NCI-H2029 (cell line): ENCODE data around the gene SLC6A9.

Source experiments
- DNase-seq: peaks from one replicate; lab custom pipeline; 2025; lab: John Stamatoyannopoulos, UW

Gene SLC6A9

DNA sequence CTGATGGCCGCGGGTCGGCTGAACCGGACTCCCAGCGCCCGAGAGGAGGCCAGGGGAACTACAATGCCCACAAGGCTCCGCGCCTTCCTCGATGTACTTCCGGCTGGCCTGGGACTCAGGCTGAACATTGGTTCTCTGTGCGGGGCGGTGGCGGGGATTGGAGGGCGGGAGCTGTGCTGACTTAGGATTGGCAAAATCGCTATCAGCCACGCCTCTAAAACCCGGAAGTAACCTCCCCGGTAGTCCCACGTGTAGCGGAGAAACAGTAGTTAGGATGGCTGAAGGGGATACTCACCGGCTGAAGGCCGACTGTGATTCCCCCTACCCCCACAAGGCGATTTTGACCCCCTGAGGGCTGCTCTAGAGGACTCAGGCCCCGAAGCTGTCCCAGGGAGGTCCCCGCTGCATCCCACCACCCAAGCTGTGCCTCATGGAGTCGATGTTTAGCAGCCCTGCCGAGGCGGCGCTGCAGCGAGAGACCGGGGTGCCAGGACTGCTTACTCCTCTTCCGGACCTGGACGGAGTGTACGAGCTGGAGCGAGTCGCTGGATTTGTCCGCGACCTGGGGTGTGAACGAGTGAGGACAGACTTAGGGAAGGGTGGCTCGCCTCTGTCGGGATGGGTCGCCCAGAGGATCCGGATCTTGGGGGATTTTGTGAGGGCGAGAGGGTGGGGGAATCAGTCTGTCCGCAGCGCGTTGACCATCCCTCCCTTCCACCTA lies 61.4 kb downstream of the SLC6A9 start, which contains the start of gene DPH2:
Gene DPH2, plus strand, starts transcription at position 265 of the 721 bp plus-strand sequence. Its CDS starts 166 bp downstream, at position 431.
- DNase-seq, result peak; percentile 100

DNA sequence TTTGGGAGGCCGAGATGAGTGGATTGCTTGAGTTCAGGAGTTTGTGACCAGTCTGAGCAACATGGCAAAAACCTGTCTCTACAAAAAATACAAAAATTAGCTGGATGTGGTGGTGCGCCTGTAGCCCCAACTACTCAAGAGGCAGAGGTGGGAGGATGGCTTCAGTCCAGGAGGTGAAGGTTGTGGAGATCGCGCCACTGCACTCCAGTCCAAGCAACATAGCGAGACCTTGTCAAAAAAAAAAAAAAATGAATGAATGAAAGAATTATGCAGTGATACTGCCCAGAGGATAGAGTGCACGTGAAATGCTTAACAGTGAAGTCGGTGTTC lies 61.9 kb downstream of the SLC6A9 start:
- no peak for DNase-seq

DNA sequence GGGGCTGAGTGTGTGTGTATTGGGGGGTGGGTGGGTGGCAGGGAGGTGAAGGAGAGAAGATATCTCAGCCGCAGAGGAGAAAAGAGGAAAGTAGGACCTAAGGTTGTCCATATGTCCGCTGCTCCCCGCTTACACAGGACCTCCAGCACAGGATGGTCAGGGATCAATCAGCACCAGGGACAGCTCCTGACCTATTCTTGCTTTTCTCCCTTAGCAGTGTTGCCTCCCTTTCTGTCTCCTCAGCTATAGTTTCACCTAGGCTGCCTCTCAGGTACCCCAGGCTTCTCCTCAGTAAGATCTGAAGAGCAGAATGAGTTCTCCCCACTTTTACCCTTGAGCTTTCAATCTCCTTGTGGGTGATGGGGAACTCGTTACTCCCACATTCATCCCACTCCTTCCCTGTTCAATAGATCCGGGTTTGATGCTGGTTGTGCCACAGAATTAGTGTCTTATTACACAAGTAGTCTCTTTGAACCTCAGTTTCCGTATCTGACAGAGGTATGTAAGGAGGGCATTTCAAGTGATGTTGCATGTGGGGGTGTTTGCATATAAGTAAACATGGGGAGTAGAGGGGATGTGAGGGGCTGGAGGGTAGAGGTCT lies 62.8 kb downstream of the SLC6A9 start:
- DNase-seq, result no peak

DNA sequence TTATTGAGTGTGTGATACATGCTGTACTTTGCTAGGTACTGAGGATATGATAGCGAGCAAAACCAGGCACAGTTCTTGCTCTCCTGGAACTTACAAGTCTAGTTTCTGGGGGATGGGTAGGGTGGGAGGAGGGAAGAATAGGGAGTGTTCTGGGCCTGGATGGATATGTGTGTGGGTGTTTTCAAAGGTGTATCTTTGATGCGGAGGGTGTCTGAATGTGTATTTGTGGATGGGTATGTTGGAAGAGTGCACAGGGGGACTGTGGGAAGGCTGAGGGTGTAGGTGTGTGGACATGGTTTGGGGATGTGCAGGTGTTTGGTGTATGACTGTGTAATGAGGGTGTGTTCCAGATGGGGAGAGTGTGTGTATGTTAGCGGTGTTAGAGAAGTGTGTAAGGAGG lies 65.9 kb downstream of the SLC6A9 start:
- DNase-seq, result no peak

DNA sequence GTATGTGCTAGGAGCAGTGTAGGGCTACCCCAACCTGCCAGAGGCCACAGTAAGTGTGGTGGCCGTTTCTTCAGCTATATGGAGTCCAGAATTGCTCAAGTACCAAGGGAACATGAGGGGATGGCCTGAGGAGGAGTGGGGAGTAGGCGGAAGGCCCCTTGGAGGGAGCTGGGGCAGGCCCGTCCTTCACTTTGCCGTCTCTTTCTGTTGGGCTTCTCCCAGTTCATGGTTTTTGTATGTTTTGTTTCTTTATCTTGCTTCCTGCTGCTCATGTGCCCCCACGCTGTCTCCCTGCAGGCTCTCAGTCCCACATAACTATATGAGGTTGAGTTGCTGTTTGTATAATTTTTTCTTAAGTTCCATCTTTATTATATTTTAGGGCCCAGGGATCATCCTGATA lies 67.4 kb downstream of the SLC6A9 start:
- no peak for DNase-seq

DNA sequence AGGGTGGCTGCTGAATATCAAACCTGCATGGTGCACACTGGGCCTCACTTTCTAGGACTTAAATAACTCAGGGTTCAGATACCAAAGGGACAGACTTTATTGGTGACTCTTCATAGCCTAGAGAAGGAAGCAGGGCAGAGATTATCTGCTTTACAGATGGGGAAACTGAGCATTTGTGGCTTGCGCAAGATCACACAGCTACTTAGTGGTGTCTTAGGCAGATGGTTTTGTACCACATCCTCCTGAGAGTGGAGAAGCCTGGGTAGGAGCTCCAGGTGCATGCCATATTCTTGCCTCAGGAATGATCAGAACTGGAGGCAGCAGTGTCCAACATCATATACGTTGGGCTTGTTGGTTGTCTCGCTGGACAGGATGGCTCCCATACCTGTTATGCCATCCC lies 68.3 kb downstream of the SLC6A9 start:
- no peak for DNase-seq

DNA sequence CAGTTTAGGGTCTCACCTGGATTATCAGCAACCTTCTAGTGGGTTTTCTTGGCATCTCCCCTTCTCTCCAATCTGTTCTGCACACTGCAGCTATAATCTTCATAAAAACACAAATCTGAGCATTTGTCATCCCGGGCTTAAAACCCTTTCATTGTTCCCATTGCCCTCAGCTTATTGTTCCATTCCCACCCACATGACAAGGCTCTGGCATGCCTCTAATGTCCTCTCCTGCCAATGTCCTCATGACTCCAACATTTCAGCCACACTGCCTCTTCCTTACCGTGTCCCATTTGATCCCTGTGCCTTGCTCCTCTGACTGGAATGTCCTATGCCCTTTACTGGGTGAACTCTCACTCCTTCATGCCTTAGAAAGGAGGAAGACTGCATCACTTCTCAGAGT lies 68.9 kb downstream of the SLC6A9 start:
- no peak for DNase-seq

DNA sequence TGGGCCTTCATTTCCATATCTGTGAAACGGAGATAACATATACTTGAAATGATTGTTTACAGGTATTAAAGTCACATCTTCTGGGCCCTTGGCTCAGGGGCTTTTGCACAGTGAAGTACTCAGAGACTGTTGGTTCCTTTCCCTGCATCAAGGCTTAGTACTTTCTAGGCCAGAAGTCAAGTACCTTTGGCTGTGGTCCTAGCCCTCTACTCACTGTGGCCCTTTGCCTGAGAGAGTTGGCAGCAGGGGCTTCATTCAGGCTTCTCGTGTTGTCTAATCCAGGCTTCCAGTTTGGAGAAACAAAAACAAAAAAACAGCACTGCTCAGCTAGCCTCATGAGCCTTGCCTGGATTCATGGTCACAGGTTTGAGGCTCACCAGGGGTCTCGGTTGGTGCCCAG lies 69.6 kb downstream of the SLC6A9 start:
- DNase-seq, result no peak

DNA sequence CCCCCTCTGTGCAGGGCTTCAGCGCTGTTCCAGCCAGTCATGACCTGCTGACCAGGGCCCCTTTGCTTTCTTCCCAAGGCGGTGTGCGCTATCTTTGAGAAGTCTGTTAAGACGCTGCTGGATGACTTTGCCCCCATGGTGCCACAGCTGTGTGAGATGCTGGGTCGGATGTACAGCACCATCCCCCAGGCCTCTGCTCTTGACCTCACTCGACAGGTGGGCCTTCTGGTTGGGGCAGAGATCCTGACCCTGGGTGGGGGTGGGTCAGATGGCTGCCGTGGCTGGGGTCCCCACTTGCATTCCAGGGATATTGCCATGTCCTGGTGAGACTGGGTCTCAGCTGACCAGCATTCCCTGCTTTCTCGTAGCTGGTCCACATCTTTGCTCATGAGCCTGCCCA lies 70.5 kb downstream of the SLC6A9 start:
- DNase-seq, result no peak

DNA sequence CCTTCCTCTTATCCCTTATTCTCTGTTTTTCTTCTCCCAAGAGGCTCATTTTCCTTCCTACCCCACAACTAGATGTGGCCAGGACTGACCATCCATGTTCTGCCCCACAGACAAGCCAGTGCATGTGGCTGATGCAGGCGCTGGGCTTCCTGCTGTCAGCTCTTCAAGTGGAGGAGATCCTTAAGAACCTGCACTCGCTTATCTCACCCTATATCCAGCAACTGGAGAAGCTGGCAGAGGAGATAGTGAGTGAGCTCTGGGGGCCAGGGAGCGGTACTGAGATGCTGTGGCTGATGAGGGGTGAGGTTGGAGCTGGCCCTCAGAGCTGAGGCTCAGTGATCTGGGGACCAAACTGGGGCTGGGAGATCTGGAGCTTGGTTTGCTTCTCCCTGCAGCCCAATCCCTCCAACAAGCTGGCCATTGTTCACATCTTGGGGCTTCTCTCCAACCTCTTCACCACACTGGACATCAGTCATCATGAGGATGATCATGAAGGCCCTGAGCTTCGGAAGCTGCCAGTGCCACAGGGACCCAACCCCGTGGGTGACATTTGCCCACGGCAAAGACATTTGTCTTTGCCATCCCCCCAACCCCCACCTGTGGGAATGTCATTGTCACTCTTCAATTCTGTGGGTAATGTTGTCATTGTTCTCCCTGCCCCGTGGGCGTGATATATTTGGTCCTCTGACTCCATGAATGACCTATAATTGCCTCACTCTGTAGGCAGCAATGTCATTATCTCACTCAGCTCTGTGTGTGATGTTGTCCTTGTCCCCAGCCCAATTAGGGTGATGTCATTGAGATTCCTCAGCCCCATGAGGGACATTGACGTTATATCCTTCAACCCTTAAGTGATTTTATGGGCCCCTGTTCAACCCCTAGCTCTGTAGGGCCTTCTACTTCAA lies 72.7 kb downstream of the SLC6A9 start:
- no peak for DNase-seq

DNA sequence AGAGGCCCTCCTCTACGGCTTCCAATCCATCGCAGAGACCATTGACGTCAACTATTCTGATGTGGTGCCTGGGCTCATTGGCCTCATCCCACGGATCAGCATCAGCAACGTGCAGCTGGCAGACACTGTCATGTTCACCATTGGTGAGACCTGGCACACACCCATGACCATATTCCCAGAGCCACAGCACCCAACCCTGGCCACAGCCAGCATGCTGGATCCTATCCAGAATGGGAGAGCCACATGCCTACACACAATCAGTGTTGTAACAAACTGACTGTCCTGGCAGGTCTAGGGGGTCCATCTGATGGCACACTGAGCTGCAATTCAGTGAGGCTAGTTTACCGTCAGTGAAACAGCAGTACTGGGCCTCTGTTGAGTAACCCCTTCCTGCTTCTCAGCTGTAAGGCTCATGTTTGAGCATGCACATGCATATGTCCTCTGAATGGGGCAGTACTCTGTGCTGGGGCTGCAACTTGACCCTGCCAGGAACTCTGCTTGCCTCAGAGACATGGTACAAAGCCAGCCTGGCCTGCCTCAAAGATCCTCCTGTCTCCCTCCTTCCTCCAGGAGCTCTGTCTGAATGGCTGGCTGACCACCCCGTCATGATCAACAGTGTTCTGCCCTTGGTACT lies 73.7 kb downstream of the SLC6A9 start:
- DNase-seq, result no peak

DNA sequence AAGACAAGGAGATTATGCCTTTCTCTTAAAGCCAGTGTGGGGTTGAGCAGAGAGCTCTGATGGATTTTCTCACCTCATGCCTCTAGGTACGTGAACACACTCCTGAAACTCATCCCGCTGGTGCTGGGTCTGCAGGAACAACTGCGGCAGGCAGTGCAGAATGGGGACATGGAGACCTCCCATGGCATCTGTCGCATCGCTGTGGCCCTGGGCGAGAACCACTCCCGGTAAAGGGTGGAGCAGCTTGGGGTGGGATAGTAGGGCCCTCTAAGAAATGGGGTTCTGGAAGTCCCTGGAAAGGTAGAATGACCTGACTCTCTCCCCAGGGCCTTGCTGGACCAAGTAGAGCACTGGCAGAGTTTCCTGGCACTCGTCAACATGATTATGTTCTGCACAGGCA lies 75.0 kb downstream of the SLC6A9 start:
- DNase-seq, result no peak

DNA sequence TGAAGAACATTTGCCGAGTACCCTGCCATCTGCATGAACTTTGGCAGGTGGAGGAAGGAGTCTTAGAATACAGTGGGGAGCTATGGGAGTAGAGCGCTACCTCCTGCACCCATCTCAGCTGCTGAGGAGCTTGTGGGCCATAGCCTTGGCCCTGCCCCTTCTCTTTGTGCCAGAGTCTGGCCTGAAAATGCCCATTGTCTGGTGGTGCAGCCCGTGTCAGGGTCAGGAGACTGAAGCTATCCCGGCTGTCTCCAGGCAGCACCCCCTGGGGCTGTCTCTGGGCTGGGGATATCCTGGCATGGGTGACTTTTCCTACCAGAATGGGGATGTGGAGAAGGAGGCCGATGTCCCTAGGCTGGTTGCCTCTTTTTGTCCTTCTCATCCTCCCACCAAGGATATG lies 77.2 kb downstream of the SLC6A9 start:
- no peak for DNase-seq

DNA sequence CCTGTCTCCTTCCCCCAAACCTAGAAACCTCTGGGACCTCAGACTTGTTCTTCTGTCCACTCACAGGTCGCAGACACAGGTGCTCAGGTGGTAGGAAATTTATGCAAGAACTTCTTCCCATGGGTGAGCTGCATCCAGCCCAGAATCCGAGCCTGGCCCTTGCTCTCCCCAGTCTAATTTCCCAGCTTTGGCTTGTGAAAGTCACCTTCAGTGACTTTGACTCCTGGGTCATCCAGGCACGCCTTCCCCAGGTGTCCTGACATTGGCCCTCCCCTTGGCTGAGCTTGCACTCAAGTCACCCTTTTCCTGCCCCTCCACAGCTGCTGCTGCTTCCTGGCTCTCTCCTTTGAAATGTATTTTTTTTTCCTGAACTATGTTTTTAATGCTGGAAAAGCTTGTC lies 77.9 kb downstream of the SLC6A9 start:
- peak; percentile 22 for DNase-seq

DNA sequence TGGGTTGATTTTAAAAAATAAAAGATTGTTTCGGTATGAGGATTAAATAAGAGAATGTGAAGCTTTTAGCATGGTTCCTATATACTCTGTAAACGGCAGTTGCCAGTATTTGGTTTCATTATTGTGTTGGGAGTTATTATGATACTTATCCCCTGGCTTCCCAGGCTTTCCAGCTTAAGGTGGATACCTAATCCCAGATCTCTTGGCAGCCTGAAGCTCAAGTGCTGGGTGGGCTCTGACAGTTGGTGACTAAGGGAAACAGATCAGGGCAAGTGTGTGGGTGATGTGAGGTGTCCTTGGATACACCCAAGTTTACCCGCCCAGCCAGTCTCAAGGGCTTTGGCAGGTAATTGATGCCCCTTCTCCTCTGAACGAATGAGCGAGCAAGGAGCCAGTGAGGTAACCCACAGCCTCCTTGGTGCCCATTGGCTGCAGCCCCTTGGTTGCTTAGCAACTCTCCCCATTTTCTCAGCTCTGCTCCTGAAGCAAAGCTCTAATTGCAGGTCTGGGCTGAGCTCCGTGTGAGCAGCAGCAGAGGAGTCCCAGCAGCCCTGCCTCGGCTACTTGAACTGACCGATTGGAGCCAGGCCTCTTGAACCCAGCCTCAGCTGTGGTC lies 78.4 kb downstream of the SLC6A9 start:
- DNase-seq, result peak; percentile 83

DNA sequence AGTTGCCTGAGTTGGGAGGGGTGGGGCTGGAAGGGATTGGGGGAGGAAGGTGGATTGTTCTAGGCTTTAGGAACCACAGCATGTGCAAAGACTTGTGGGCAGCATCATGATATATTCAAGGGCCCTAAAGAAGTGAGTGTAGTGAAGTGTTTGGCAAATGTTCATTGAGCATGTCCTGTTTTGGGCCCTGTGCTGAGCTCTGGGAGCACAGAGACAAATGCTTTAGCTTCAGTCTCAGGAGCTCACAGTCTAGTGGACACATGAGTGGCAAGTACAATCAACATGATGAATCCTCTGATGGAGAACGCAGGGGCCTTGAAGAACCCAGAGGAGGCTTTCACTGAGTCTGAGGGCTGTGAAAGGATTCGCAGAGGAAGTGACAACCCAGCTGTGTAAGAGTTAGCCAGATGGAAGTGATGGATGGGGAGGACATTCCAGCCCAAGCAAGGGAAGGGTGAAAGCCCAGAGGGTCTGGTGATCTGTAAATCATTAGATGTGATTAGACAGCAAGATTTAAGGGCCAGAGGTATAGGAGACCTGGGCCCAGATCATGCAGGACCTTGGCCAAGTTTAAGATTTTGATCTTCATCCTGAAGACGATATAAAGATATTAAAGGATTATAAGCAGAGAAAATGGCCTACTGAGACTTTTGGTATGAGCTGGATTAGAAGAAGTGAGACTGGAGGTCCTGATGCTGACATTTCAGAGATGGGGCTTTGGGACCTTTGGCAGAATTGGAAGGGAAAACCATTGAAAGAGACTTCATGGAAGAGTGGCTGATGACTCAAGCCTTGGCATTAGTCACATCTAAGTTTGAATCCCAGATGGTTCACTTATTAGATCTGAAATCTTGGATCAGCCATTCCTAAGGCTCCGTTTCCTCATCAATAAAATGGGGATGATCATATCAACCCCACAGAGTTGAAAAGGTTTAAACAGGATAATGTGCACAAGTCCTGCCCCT lies 80.0 kb downstream of the SLC6A9 start:
- DNase-seq, result no peak

DNA sequence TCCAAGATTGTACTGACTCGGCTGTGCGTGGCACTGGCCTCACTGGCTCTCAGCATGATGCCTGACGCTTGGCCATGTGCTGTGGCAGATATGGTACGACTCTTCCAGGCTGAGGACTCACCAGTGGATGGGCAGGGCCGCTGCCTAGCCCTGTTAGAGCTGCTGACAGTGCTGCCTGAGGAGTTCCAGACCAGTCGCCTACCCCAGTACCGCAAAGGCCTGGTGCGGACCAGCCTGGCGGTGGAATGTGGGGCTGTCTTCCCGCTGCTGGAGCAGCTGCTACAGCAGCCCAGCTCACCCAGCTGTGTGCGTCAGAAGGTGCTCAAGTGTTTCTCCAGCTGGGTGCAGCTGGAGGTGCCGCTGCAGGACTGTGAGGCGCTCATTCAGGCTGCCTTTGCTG lies 81.6 kb downstream of the SLC6A9 start:
- no peak for DNase-seq

DNA sequence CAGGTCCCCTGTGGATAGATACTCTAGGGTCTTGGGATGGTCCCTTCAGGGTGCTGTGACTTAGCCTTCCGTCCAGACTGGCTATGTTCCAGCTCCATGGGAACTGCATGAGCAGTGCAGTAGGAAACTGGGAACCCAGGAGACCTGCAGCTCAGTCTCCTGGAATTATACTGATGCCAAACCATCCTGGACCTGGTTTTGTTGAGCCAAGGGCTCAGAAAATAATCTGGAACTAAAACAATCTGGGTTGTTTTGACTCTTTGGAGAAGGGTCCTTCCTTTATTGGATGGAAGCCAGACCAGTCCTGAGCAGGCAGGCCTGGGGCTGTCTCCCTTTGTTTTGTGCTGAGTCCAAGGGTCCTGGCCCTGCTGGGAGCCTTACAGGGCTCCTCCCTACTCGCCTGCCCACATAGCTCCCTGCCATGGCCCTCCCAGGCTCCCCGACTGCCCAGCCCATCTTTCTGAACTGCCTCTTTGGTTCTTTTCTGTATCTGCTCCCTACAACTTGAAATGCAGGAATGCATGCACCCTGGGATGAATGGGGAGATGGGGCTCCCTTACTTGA lies 83.3 kb downstream of the SLC6A9 start:
- peak; percentile 15 for DNase-seq

DNA sequence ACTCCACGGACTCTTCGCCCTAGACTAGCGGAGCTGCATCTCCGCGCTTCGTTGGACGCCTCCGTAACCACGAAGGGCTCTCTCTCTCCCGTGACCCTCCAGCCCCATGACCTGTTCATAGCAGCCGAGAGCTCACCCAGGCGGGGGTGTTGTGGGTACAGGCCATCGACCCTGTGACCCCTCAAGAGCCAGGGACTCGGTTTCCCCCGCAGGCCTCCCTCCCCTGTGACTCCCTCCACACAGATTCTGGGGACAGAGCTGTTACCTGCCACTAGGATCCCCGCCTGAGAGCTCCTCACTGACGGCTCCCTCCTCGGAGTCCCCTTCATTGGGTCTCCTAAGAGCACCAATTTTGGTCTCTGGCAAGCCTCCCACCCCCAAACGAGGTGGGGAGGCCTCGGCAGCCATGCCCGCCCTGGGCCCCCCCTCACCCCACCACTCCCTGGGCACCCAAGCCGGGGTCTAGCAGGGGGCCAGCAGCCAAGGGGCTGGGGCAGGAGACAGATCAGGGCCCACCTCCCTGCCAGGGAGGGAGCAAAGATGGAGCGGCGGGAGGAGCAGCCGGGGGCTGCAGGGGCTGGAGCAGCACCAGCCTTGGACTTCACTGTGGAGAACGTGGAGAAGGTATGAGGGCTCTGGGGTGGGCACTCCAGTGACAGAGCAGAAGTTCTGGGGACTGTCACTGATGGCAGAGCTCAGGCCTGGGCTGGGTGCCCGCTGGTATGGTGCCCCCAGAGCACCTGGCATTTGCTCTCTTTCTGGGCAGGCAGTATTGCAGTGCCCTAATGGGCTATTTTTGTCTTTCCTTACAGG lies 84.0 kb downstream of the SLC6A9 start:
- no peak for DNase-seq
